Prostate gland (tissue), 2 donors: ENCODE data around the gene ZBTB4.

Source experiments
- POLR2A ChIP-seq: fragments of 450-650 bp; IDR thresholded peaks from one replicate; pipeline ENCODE4 v1.6.1; 2016; ENCODE audit warnings: antibody characterized with exemption, mild to moderate bottlenecking
- POLR2AphosphoS5 ChIP-seq: sonication (generic); formaldehyde crosslinking; IDR thresholded peaks from one replicate; pipeline ENCODE4 v1.6.1; 2017; ENCODE audit warnings: antibody characterized with exemption
- TF ChIP-seq, protein P1 (sequence below), 4 experiments: fragments of 200-600 bp in 2 of 4; fragments of 450-650 bp in 2 of 4; sonication (generic) in 2 of 4; IDR thresholded peaks; 1 replicate in 3 of 4; 2 replicates in 1 of 4; pipeline ENCODE4 v1.5.1; 2016 to 2019; ENCODE audit warnings: antibody characterized with exemption in 4 of 4, mild to moderate bottlenecking in 2 of 4, moderate library complexity in 2 of 4

DNA sequence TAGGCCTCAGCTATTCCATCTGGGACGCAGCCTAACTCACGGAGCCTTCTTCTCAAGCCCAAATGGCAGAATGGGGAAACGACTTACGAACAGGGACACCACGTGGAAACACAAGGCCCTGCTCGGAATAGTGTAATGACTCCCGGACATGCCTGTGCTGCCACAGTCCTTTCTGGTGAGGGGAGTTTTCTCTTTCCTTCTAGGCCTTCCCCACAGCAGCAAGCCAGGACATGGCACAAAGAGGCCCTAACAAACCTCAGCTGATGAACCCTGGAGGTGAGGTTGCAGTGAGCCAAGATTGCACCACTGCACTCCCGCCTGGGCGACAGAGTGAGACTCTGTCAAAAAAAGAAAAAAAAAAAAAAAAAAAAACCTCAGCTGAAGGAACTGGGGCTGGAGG lies 15.3 kb downstream of the ZBTB4 start:
- TF ChIP-seq, protein P1, sequence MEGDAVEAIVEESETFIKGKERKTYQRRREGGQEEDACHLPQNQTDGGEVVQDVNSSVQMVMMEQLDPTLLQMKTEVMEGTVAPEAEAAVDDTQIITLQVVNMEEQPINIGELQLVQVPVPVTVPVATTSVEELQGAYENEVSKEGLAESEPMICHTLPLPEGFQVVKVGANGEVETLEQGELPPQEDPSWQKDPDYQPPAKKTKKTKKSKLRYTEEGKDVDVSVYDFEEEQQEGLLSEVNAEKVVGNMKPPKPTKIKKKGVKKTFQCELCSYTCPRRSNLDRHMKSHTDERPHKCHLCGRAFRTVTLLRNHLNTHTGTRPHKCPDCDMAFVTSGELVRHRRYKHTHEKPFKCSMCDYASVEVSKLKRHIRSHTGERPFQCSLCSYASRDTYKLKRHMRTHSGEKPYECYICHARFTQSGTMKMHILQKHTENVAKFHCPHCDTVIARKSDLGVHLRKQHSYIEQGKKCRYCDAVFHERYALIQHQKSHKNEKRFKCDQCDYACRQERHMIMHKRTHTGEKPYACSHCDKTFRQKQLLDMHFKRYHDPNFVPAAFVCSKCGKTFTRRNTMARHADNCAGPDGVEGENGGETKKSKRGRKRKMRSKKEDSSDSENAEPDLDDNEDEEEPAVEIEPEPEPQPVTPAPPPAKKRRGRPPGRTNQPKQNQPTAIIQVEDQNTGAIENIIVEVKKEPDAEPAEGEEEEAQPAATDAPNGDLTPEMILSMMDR (IDR thresholded peaks at IDR 0.05), result no peak
- TF ChIP-seq POLR2AphosphoS5 (no peak), POLR2A (no peak)
